ENCODE results near the gene REXO1.

DNA sequence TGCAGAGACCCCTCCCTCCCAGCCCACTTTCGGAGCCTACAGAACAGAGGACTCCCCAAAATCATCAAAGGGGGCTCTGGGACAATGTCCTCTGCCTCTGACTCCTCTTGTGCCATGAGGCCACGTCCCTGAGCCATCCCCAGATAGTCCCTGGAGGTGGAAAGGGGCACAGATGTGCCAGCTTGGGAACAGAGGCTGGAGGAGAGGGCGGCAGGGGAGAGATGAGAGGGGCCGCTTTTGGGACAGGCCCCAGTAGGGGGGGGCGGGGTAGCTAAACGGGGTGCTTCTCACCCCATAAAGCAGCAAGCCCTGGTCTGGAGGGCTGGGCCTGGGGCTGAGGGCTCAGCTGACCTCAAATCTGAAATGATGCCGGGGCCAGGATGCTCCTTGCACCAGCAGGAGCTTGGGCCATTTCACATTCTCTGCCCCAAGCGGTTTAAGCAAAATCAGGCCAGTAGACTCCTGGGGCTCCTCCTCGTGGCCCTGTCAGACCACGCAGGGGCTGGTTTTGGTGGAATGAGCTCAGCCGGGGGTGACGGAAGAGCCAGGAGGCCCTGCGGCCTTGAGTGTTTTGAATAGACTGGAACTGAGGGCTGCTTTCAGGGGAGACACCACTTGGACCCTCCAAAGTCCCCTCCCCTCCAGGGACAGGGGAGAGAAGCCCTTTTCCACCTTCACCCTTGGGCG lies 67.9 kb downstream of the REXO1 start:
- TF ChIP-seq RFX5 (IDR thresholded peaks at IDR 0.05; ENCODE audit: borderline replicate concordance, low read depth, low read length) (no peak), CHD2 (IDR thresholded peaks at IDR 0.05; ENCODE audit: low read length) (no peak), KDM1A (IDR thresholded peaks at IDR 0.05; ENCODE audit: borderline replicate concordance, low read length) (no peak), CREB1 (IDR thresholded peaks at IDR 0.05) (no peak), YY1 (IDR thresholded peaks at IDR 0.05; ENCODE audit: low read depth, low read length) (no peak), JUND (IDR thresholded peaks at IDR 0.05; ENCODE audit: low read length) (no peak)
- TF ChIP-seq, protein P1, sequence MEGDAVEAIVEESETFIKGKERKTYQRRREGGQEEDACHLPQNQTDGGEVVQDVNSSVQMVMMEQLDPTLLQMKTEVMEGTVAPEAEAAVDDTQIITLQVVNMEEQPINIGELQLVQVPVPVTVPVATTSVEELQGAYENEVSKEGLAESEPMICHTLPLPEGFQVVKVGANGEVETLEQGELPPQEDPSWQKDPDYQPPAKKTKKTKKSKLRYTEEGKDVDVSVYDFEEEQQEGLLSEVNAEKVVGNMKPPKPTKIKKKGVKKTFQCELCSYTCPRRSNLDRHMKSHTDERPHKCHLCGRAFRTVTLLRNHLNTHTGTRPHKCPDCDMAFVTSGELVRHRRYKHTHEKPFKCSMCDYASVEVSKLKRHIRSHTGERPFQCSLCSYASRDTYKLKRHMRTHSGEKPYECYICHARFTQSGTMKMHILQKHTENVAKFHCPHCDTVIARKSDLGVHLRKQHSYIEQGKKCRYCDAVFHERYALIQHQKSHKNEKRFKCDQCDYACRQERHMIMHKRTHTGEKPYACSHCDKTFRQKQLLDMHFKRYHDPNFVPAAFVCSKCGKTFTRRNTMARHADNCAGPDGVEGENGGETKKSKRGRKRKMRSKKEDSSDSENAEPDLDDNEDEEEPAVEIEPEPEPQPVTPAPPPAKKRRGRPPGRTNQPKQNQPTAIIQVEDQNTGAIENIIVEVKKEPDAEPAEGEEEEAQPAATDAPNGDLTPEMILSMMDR (IDR thresholded peaks at IDR 0.05; ENCODE audit: control extremely low read depth in 1 of 3, insufficient read depth in 1 of 3, low read depth in 1 of 3, low read length in 3 of 3): peak in 2 of 3 experiments; percentile 6 to 42; a peak in 3 of 4 replicates

Measured in H1 (cell line).